NCI-H1092 (cell line): ENCODE data around the gene GPR150.
"Not testable (repeated sequence)": the region's sequence is repeated elsewhere in the genome, so short reads cannot be mapped to it uniquely, and the experiment has no call there.

ENCODE experiments used
- DNase-seq: peaks from one replicate; lab custom pipeline; 2025; lab: John Stamatoyannopoulos, UW

GPR150 gene

DNA sequence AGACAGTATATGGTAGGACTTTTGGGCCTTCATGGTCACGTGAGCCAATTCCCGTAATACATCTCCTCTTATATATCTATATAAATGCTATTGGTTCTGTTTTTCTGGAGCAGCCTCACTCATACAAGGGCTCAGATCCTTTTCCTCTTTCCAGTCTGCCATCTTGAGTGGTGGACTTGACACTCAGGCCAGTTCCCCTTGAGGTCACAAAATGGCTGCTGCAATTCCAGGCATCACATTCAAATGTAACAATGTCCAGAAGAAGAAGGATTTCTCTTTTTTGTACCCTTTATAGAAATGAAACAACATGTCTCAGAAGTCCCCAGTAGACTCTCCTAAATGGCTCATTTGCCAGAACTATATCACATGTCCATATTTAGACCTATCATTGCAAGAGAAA lies 4.5 kb downstream of the GPR150 start:
- DNase-seq, result no peak

DNA sequence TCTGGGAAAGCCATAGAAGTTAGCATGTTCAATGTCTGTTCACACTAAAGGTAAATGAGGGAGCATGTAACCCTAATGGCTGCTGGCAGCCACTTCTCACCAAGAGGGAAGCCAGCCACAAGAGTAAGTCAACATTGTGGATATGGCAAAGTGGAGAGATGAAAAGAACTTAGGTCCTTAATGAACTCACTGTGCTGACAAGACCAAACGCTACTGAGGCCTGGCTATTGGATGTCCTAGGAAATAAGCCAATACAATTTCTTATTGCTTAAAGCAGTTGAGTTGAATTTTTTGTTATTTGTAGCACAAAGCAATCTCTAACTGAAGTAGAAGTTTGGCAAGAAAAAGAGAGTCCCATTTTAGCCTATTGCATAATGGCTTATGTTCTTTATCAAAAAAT lies 6.8 kb downstream of the GPR150 start:
- DNase-seq, result no peak

DNA sequence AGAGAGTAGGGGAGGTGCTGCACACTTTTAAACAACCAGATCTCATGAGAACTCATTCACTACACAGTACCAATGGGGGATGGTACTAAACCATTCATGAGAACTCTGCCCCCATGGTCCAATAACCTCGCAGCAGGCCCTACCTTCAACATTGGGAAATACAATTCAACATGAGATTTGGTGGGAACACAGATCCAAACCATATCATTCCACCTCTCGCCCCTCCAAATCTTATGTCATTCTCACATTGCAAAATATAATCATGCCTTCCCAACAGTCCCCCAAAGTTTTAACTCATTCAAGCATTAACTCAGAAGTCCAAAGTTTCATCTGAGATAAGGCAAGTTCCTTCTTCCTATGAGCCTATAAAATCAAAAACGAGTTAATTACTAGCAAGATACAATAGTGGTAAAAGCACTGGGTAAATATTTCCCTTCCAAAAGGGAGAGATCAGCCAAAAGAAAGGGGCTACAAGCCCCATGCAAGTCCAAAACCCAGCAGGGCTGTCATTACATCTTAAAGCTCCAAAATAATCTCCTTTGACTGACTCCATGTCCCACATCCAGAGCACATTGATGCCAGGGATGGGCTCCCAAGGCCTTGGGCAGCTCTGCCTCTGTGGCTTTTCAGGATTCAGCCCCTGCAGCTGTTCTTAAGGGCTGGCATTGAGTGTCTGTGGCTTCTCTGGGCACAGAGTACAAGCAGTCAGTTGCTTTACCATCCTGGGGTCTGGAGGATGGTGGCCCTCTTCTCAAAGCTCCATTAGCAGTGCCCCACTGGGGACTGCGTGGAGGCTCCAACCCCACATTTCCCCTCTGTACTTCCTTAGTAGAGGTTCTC lies 8.3 kb downstream of the GPR150 start:
- DNase-seq, result no peak

DNA sequence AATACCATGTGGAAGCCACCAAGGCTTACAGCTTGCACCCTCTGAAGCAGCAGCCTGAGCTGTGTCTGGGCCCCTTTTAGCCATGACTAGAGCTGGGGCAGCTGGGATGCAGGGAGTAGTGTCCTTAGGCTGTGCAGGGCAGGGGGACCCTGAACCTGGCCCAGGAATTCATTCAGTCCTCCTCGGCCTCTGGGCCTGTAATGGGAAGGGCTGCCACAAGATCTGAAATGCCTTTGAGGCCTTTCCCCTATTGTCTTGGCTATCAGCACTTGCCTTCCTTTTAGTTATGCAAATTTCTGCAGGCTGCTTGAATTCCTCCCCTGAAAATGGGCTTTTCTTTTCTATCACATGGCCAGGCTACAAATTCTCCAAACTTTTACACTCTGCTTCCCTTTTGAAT lies 9.0 kb downstream of the GPR150 start:
- no peak for DNase-seq

DNA sequence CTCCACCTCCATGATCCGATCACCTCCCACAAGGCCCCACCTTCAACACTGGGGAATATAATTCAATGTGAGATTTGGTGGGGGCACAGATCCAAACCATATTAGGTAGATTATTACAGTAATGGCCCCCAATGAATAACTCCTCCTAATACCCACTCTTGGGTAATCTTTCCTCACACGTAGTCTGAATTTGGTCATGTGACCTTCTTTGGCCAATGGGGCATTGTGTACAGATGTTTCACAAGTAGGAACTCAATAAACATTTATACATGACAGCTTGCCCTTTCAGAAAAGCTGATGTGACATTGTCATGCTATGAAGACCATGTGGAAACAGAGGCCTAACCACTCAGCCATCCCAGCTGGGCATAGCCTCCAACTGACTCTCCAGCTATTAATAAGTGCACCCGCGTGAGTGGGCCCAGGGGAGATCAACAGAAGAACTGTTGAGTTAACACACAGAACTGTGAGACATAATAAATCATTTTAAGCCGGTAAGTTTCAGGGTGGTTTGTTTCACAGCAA lies 10.6 kb downstream of the GPR150 start:
- no peak for DNase-seq

DNA sequence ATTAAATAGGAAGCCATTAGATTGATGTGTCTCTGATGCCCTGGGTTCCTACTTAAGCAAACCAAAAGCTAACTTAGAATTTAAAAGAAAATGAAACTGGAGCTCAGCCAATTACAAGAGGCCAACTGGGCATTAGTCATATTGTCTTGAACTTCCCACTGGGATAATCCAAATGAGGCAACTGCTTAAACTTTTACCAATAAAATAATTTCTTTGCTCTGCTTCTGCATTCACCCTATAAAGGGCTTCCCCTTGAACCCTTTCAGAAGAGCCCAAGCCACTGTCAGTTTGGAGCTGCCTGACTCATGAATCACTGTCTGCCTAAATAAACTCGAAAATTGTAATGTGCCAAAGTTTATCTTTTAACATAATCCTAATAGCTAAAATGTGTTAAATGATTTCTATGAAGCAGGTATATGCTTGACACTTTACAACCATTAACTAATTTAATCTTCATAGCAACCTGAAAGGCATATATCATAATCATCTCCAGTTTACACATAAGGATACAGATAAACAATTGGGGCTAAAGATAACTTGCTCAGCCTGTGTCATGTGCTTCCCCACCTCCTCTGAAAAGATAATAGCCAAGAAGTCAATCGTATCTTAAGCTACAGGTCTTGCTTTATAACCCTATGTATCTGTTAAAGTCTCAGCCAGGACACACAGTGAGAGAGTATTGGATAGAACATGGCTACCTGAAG lies 11.5 kb downstream of the GPR150 start:
- DNase-seq, result no peak

DNA sequence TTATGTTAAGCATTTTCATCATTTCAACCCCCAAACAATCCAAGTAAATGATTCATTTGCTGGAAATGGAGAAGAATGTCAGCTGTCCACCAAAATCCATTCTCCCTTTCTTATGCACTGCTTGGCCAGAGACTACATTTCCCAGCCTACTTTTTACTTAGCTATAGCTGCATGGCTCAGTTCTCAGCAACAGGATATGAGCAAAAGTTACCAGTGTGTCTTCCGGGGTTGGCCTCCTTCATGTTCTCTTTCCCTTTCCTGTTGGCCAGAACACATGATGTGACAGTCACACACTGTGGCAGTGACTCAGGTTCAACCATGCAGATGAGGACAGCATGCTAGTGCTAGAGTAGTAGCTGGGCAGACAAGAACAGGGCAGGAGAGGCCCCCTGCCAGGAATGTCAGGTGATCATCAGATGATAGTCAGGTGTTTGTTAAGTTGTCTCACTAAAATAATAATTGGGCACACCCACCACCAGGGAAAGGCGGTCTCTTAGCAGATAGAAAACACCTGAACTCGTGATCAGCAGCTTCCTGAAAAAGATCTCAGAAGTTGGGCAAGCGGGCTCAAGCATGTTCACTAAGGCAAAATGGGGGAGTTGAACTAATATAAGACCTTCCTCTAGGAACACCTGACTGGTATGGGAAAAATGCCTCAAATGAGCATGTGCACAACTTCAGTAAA lies 12.2 kb downstream of the GPR150 start:
- no peak for DNase-seq

DNA sequence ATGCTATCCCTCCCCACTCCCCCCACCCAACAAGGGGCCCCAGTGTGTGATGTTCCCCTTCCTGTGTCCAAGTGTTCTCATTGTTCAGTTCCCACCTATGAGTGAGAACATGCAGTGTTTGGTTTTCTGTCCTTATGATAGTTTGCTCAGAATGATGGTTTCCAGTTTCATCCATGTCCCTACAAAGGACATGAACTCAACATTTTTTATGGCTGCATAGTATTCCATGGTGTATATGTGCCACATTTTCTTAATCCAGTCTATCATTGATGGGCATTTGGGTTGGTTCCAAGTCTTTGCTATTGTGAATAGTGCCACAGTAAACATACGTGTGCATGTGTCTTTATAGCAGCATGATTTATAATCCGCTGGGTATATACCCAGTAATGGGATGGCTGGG lies 13.1 kb downstream of the GPR150 start:
- not testable (repeated sequence) for DNase-seq

DNA sequence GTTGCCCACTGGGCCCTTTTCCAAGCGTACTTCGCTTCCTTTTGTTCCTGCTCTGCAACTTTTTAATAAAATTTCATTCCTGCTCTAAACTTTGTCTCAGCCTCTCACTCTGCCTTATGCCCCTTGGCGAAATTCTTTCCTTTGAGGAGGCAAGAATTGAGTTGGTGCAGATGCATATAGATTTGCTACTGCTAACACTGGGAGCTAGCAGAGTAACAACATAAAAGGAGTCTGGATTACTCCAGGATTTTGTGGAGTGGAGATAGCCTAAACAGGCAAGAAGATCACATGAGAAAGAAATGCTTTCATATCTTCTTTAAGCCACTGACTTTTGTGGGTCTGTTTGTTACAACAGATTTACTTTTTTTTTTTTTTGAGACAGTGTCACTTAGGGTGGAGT lies 13.8 kb downstream of the GPR150 start:
- DNase-seq, result no peak

DNA sequence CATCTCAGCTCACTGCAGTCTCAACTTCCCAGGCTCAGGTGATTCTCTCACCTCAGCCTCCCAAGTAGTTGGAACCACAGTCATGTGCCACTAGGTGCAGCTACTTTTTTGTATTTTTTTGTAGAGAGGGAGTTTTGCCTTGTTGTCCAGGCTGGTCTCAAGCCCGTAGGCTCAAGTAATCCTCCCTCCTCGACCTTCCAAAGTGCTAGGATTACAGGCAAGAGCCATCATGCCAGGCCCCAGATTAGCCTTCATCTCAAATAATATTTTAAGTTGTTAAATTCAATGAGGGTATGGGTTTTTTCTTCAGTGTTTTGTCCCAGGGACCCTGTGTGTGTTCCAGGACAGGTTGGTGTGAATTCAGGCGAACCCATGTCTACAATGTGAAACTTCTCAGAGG lies 14.2 kb downstream of the GPR150 start:
- no peak for DNase-seq

DNA sequence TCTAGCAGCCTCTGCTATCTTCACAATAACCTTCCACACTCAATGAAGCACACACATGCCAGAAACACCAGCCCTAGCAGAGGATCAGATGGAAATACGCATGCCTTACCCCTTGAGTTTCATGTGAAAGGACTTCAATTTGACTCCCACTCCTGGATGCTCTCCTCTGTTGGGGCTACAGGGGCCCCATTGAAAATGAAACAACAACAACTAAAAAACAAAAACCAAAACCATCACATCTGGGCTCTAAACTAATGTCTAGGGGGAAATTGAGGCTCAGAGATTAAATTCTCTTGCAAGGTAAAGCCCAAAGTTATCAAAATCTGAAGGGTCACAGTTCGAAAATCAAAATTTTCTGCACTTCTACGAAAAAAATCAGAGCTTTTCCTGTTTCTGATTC lies 18.7 kb downstream of the GPR150 start:
- DNase-seq, result no peak

DNA sequence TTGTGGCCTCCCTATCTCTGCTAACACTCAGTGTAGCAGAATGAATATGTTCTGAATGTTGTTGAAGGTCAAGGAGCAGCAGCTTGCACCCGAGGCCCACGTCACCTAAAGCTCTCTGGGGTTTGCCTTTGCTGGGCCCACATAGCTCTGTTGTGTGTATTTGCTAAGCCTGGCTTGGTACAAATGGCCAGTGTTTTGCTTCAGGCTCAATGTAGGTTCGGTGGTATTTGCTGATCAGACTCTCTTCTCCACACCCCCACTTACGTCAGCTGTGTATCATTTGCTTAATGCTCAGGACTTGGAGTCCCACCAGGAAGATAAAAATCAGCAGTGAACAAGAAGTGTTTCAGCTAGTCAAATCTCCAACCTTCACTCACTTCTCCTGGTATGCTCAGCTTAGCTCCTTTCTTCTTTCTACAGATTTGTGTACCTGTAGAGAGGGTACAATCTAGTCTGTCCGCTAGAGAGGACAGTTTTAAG lies 21.9 kb downstream of the GPR150 start:
- DNase-seq, result no peak

DNA sequence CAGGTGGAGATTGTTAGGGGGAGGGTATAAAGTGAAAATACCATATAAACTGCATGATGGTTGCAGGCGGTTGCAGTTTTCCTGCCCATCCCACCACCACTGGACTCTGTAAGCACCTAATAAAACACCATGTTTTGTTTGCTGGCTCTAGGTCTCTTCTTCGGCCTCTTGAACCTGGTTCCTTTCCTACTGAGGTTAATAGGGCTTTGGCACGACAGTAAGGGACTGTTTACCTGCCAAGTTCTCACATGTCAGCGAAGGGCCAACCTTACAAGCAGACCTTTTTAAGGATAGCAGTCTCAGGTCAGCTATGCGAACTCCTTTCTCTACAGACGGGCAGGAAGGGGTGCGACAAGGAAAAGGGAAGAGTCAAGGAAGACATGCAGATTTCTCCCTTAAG lies 23.3 kb downstream of the GPR150 start:
- no peak for DNase-seq

DNA sequence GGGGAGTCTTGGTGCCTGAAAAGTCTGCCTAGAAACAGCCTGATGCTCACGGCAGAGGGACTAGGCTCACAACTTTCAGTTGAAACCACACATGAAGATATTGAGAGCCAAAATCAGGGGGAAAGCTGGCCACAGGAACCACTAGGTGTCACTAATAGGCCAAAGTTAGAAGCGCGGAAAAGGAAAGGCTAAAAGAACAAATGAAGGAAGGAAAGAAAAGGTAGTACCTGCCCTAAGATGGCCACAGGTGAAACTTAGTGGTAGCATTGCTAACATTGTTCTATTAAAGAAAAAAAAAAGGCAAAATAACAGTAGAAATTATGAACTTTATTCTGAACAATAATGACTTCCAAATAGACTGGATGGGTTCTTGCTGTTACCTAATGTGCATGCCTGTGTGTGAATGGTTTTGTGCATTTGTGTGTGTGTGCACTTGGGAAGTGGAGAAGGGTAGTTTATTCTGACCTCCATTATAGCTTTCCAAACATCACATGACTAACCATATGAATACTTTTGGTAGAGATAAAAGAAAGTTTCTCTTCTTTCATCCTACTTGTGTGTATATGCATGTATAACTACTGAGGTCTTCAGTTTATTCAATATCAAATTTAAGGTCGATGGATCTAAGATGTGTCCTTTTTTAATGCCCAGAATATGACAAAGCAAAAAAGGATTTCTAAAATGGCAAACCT lies 24.6 kb downstream of the GPR150 start:
- peak; percentile 19 for DNase-seq

DNA sequence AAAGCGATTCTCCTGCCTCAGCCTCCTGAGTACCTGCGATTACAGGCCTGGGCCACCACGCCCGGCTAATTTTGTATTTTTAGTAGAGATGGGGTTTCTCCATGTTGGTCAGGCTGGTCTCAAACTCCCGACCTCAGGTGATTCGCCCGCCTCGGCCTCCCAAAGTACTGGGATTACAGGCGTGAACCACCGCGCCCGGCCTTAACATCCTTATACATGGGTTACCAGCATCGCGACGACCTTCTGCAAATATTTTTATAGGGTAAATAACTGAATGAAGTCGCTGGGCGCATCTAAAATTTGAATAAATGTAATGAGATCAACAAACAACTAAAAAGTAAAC lies 26.3 kb downstream of the GPR150 start:
- not testable (repeated sequence) for DNase-seq

DNA sequence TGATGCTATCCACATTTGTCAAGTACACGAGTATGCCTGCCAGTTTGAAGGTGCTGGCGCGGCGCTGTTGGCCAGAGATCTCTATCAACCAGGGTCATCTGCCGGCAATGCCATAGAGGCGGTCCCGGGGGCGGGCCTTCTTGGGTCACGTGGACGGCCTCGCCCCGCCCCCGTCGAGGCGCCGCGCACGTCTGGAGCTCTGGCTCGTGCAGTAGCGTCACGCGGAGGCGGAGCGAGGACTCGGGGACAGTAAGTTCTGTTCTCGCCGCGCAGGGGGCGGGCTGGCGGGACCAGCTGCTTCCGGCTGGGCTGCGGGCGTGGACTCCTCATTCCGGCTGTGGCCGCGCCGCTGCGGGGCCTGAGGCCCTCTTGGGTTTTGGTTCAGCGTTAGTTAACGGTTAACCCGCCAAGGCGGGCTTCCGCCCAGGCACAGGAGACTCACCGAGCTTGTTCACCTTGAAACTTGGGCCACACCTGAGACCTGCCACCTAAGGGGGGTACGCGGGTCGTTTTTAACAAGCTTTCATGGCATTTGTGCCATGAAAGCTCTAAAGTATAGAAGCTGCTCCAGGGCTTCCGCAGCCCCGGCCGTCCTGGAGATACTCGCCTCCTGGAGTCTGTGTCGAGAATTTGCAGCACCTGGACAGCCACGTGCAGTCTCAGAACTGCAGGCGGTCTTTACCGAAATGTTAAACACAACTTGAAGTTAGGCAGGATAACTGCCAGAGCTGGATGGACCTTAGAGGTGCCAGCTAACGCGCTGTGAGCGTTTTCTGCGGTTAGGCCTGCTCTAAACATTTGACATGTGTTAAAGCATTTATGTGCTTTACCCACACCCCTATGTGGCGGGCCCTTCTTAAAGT lies 26.9 kb downstream of the GPR150 start, which contains the start of gene RFESD:
Gene RFESD (plus strand): TSS at position 209 of the 863 bp plus-strand sequence. CDS start 5,495 bp downstream, outside the sequence.
- DNase-seq, result peak; percentile 89

DNA sequence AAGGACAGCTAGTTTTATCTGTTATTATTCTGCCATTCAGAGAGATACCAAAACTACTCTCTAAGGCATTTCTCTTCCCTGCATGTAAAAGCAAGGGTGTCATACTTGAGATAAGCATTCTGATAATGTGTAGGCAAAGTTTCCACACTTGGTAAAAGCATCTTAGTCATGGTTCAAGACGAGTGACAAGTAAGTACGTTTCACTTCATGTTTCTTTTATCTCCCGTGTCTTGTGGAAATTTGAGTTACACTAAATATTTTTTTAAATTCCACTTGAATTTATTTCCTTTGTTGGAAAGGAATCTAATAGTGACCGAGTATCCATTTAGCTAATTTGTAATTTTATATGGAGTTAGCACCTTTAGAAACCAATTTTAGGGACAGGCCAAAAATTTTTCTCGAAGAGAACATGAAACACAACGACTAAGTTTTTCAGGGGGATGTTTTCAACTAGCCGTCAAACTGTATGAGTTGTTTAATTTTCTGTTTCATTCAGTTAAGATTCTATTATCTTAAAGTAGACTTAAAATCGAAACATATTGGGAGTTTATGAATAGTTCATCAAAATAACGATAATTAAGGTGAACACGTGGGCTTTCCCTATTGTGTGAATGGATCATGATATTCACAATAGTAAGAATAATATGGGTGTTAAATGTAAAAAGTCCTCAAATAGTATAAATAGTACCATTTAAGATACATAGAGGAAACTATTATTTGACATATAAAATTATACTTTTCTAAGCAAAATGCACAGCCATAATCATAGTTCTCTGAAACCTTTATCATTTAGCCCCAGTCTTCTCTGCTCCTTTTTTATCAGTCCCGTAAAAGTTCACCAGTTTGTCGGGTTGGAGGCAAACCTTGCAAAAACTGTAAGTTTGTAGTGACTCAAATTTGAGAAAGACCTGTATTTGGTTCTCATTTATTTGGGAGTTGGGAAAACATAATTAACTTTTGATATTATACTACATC lies 28.3 kb downstream of the GPR150 start:
- DNase-seq, result no peak

DNA sequence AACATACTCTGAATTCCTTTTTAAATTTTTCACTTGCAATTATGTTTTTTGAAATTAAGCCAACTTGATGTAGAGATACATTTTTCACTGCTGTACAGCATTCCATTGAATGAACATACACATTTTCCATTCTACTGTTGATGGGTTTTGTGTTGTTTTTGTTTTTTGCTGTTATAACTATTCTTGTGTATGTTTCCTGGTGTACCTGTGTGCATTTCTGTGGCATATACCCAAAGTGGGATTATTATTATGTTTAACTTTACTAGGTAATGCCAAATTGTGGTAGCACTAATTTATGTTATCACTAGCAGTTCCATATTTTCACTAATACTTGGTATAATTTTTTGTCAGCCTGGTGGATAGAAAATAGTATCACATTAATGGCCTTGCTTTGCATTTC lies 29.4 kb downstream of the GPR150 start:
- DNase-seq, result no peak

DNA sequence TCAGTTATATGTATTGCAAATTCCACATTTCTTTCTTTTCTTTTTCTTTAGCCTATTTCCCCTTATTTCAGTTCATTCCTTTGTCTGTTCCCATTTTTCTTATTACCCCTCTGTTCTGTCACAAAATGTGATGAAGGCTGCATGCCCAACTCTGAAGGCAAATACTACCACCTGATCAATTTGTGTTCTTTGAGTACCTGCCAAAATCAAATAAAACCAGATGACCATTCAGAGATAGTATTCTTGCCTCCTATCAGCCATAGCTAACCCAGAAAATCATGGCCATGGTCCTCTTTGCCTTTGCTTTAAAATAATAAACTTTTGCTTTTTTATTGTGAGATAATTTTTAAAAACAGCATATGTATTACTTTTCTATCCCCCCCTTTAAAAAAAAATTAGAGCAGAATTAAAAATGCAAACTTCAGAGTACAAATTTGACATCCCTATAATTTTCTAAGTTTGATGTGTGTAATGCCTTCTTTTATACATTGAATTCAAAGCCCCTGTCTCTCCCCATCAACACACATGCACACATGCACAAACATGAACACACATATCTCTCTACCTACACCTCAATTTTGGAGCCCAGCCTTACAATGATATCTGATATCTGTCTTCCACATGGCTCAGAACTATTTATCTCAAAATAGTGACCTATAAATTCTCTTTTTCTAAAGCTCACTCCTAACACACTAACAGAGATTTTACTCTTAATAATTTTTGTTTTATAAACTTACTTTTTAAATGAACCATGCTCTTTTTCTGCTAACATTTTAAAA lies 30.1 kb downstream of the GPR150 start:
- DNase-seq, result no peak
